Keratinocyte (primary cell): ENCODE data around the gene TBL1Y. TPM values are rescaled to one million over a fixed set of nuclear protein-coding genes. Genes with fewer than 3 reads are reported as not detected.

Source experiments
- DNase-seq: peaks from one replicate; pipeline ENCODE4 v3.0.0-alpha.2; 2011; ENCODE audit warnings: low read depth, missing footprints, low spot score
- FAIRE-seq: peaks from 2 replicates; lab custom pipeline; 2011; peaks lifted over from hg19 to GRCh38; lab: Jason Lieb, UNC
- H2AFZ ChIP-seq: 2 replicates; pipeline ENCODE4 v1.6.0; 2012; ENCODE audit warnings: low read length, control low read depth, inconsistent platforms; ENCODE audit not compliant: control insufficient read depth
- H3K27ac ChIP-seq: 2 replicates; pipeline ENCODE4 v1.5.1; 2011; ENCODE audit warnings: low read length; ENCODE audit not compliant: control insufficient read depth, insufficient read depth
- H3K27me3 ChIP-seq: 3 replicates; pipeline ENCODE4 v1.6.0; 2011; ENCODE audit warnings: low read length; ENCODE audit not compliant: control insufficient read depth, insufficient read depth; ENCODE audit errors: extremely low read depth
- H3K36me3 ChIP-seq, 2 experiments: 2 replicates in 1 of 2; 3 replicates in 1 of 2; pipeline ENCODE4 v1.5.1; 2011; ENCODE audit warnings: low read length in 2 of 2, mild to moderate bottlenecking in 1 of 2; ENCODE audit not compliant: control insufficient read depth in 2 of 2, insufficient read depth in 2 of 2; ENCODE audit errors: extremely low read depth in 1 of 2
- H3K4me1 ChIP-seq: 3 replicates; pipeline ENCODE4 v1.5.1; 2011; ENCODE audit warnings: low read length; ENCODE audit not compliant: control insufficient read depth, insufficient read depth; ENCODE audit errors: extremely low read depth
- H3K4me2 ChIP-seq: 3 replicates; pipeline ENCODE4 v1.6.0; 2011; ENCODE audit warnings: low read depth, low read length; ENCODE audit not compliant: control insufficient read depth, insufficient read depth; ENCODE audit errors: extremely low read depth
- H3K4me3 ChIP-seq, 3 experiments: fragments of 200-600 bp in 1 of 3; sonication (generic) in 1 of 3; 2 replicates in 2 of 3; 3 replicates in 1 of 3; pipeline ENCODE4 v1.5.1; 2011 to 2016; ENCODE audit warnings: low read length in 3 of 3, mild to moderate bottlenecking in 3 of 3, control low read depth in 2 of 3, inconsistent platforms in 1 of 3, low read depth in 1 of 3, mixed read lengths in 1 of 3, mixed run types in 1 of 3, moderate library complexity in 1 of 3; ENCODE audit not compliant: control insufficient read depth in 2 of 3, insufficient read depth in 2 of 3; ENCODE audit errors: extremely low read depth in 1 of 3
- H3K79me2 ChIP-seq: 2 replicates; pipeline ENCODE4 v1.6.0; 2012; ENCODE audit warnings: low read length; ENCODE audit not compliant: control insufficient read depth, insufficient read depth
- H3K9ac ChIP-seq: 3 replicates; pipeline ENCODE4 v1.6.0; 2011; ENCODE audit warnings: low read length; ENCODE audit not compliant: control insufficient read depth, insufficient read depth; ENCODE audit errors: extremely low read depth
- H3K9me1 ChIP-seq: 3 replicates; pipeline ENCODE4 v1.6.0; 2011; ENCODE audit warnings: low read length; ENCODE audit not compliant: control insufficient read depth, insufficient read depth; ENCODE audit errors: extremely low read depth
- H3K9me3 ChIP-seq: 2 replicates; pipeline ENCODE4 v1.5.1; 2012; ENCODE audit warnings: low read depth, low read length; ENCODE audit not compliant: control insufficient read depth
- H4K20me1 ChIP-seq: 3 replicates; pipeline ENCODE4 v1.6.0; 2011; ENCODE audit warnings: low read length; ENCODE audit not compliant: control insufficient read depth, insufficient read depth; ENCODE audit errors: extremely low read depth
- EZH2 ChIP-seq: IDR thresholded peaks from one replicate; pipeline ENCODE4 v1.6.1; 2012; ENCODE audit warnings: inconsistent platforms, mild to moderate bottlenecking, low read length, moderate library complexity
- dilution Hi-C: fragments of 300-500 bp; cut with MboI; formaldehyde crosslinking; loops from one replicate; pipeline ENCODE4 v1.7.0; 2020; ENCODE audit warnings: low sequenced_read_pairs; ENCODE audit not compliant: extremely low pct_ligation_motif_present
- polyA plus RNA-seq, 5 experiments: library from polyadenylated mRNA; depleted of rRNA in 3 of 5; stranded (reverse) in 3 of 5; stranded (forward) in 1 of 5; unstranded in 1 of 5; fragments of >200 nt; gene quantifications; 1 replicate in 1 of 5; 2 replicates in 3 of 5; 3 replicates in 1 of 5; pipeline versions ENCODE4 v1.2.1 to v1.2.3, GENCODE V29; 2011 to 2012; ENCODE audit warnings: missing spikeins in 2 of 5, low read depth in 1 of 5, low replicate concordance in 1 of 5
- TF ChIP-seq, protein P1 (sequence below), 3 experiments: IDR thresholded peaks in 1 of 3; conservative IDR thresholded peaks in 1 of 3; optimal IDR thresholded peaks in 1 of 3; 2 replicates in 2 of 3; 3 replicates in 1 of 3; pipeline versions ENCODE3 to v1.5.1; 2011; ENCODE audit warnings: low read length in 3 of 3, mild to moderate bottlenecking in 3 of 3, moderate library complexity in 2 of 3, control low read depth in 1 of 3, inconsistent platforms in 1 of 3; ENCODE audit not compliant: insufficient read depth in 2 of 3; ENCODE audit errors: extremely low read depth in 1 of 3

Gene TBL1Y
- polyA plus RNA-seq, 1 donor (not counting 4 experiments of a cell fraction or from before 2014, with no cell fraction given), result not detected

DNA sequence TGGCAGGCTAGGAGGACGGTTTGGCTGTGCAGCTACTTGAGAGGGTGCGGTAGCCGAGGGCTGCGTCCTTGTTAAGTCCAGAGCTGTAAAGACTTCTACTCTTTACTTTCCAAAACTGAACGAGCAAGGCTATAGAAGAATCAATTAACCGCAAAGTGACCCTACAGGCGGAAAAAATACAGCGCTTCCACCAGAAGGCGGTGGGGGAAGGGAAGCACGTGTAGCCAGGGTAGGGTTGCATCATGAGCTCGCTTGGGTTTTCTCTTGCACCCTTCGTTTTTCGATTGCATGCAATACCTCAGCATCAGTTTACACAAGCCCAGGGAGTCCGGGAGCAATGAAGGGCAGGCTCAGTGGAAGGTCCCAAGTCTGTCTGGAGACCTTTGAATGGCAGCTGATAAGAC is 1.4 kb upstream of the TBL1Y start:
- Histone ChIP-seq H3K9me1 (no peaks in the 10 kb centered on the region), H3K9me3 (no peaks in the 10 kb centered on the region), H3K4me1 (no peaks in the 10 kb centered on the region), H2AFZ (no peak overlapping the region), H3K36me3 (no peaks in the 10 kb centered on the region), H3K79me2 (no peaks in the 10 kb centered on the region), H4K20me1 (no peaks in the 10 kb centered on the region), H3K27me3 (no peaks in the 10 kb centered on the region), H3K27ac (no peak overlapping the region), H3K9ac (no peak overlapping the region), H3K4me3 (no peak overlapping the region), H3K4me2 (no peak overlapping the region)
- dilution Hi-C loops, result no loop called here
- FAIRE-seq (no peak), DNase-seq (no peak)
- no peak for TF ChIP-seq EZH2
- TF ChIP-seq, protein P1, sequence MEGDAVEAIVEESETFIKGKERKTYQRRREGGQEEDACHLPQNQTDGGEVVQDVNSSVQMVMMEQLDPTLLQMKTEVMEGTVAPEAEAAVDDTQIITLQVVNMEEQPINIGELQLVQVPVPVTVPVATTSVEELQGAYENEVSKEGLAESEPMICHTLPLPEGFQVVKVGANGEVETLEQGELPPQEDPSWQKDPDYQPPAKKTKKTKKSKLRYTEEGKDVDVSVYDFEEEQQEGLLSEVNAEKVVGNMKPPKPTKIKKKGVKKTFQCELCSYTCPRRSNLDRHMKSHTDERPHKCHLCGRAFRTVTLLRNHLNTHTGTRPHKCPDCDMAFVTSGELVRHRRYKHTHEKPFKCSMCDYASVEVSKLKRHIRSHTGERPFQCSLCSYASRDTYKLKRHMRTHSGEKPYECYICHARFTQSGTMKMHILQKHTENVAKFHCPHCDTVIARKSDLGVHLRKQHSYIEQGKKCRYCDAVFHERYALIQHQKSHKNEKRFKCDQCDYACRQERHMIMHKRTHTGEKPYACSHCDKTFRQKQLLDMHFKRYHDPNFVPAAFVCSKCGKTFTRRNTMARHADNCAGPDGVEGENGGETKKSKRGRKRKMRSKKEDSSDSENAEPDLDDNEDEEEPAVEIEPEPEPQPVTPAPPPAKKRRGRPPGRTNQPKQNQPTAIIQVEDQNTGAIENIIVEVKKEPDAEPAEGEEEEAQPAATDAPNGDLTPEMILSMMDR (optimal IDR thresholded peaks at IDR 0.05 in 1 of 3, IDR thresholded peaks at IDR 0.05 in 1 of 3, conservative IDR thresholded peaks at IDR 0.05 in 1 of 3; ENCODE audit: extremely low read depth in 1 of 3, insufficient read depth in 2 of 3, low read length in 3 of 3), result no peak

DNA sequence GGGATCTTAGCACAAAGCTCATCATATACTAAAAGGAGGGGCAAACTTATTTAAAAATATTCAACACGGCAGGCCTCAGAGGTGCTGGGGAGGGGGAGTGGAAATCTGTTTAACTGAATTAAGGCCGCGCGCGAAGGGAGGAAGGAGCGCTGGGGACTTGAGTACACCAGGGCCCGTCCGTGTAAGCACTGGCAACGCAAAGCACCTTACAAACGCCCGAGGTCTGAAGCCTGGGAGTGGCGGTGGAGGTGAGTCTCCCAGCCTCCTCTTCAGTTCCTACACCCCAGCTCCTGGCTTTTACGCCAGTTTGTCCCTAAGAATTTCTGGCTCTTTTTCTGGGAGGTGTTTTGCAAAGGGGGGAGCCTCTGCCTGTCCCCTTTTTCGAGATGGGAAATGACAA is 641 bp upstream of the TBL1Y start:
- Histone ChIP-seq H3K9ac (no peak overlapping the region), H3K9me1 (no peaks in the 10 kb centered on the region), H3K27me3 (no peaks in the 10 kb centered on the region), H3K36me3 (no peaks in the 10 kb centered on the region), H2AFZ (no peak overlapping the region), H3K79me2 (no peaks in the 10 kb centered on the region), H3K4me2 (no peak overlapping the region), H3K4me3 (no peak overlapping the region), H4K20me1 (no peaks in the 10 kb centered on the region), H3K9me3 (no peaks in the 10 kb centered on the region), H3K4me1 (no peaks in the 10 kb centered on the region), H3K27ac (no peak overlapping the region)
- DNase-seq (no peak), FAIRE-seq (no peak)
- dilution Hi-C loops, result no loop called here
- no peak for TF ChIP-seq EZH2
- TF ChIP-seq, protein P1 (optimal IDR thresholded peaks at IDR 0.05 in 1 of 3, IDR thresholded peaks at IDR 0.05 in 1 of 3, conservative IDR thresholded peaks at IDR 0.05 in 1 of 3; ENCODE audit: extremely low read depth in 1 of 3, insufficient read depth in 2 of 3, low read length in 3 of 3), result no peak
